PC-9 (cell line): ENCODE data around the gene PRR14. TPM values are rescaled to one million over a fixed set of nuclear protein-coding genes. Genes with fewer than 3 reads are reported as not detected.

ENCODE experiments used
- BruUV-seq: library from RNA; stranded (reverse); fragments of 400-500 nt; replicated peaks from 2 replicates; lab custom pipeline; 2021; lab: Mats Ljungman, UMichigan
- CTCF ChIA-PET: fragments of 300-600 bp; sonication (Branson Sonifier 250); formaldehyde crosslinking; loops from one replicate; lab custom pipeline; 2022; ENCODE audit warnings: antibody characterized with exemption; lab: Charles Lee
- POLR2A ChIA-PET: fragments of 300-600 bp; sonication (Branson Sonifier 250); formaldehyde crosslinking; loops from one replicate; lab custom pipeline; 2022; ENCODE audit warnings: antibody characterized with exemption; ENCODE audit not compliant: unreplicated experiment; lab: Charles Lee
- DNase-seq, 2 experiments: peaks; one replicate each; pipeline versions ENCODE4 v3.0.0 to v3.0.0-alpha.2; 2015 to 2022; ENCODE audit warnings: mixed read lengths in 1 of 2
- H2AFZ ChIP-seq: fragments of 200-600 bp; sonication (generic); 2 replicates; pipeline ENCODE4 v1.8.1; 2017; ENCODE audit warnings: antibody characterized with exemption
- H3F3A ChIP-seq: fragments of 200-600 bp; sonication (generic); 2 replicates; pipeline ENCODE4 v1.8.1; 2017; ENCODE audit warnings: antibody characterized with exemption, mild to moderate bottlenecking, low read depth; ENCODE audit not compliant: insufficient read depth
- H3K27ac ChIP-seq: fragments of 200-600 bp; sonication (generic); 2 replicates; pipeline ENCODE4 v1.6.1; 2016; ENCODE audit warnings: mixed run types
- H3K27me3 ChIP-seq: fragments of 200-600 bp; sonication (generic); 2 replicates; pipeline ENCODE4 v1.6.1; 2016; ENCODE audit warnings: low read depth, mixed run types; ENCODE audit not compliant: insufficient read depth
- H3K36me3 ChIP-seq: fragments of 200-600 bp; sonication (generic); 2 replicates; pipeline ENCODE4 v1.6.1; 2016; ENCODE audit warnings: low read depth, mixed run types
- H3K4me1 ChIP-seq: fragments of 200-600 bp; sonication (generic); replicated peaks from 2 replicates; pipeline ENCODE4 v1.6.1; 2016; ENCODE audit warnings: mixed run types; ENCODE audit not compliant: insufficient read depth
- H3K4me2 ChIP-seq: fragments of 200-600 bp; sonication (generic); 2 replicates; pipeline ENCODE4 v1.6.1; 2017; ENCODE audit warnings: mixed run types
- H3K4me3 ChIP-seq: fragments of 200-600 bp; sonication (generic); 2 replicates; pipeline ENCODE4 v1.6.1; 2016; ENCODE audit warnings: mixed run types
- H3K79me2 ChIP-seq: fragments of 200-600 bp; sonication (generic); 2 replicates; pipeline ENCODE4 v1.6.1; 2017; ENCODE audit warnings: low read depth, mixed run types
- H3K9me2 ChIP-seq: fragments of 200-600 bp; sonication (generic); 2 replicates; pipeline ENCODE4 v1.8.1; 2017; ENCODE audit warnings: mild to moderate bottlenecking; ENCODE audit not compliant: insufficient read depth
- H3K9me3 ChIP-seq: fragments of 200-600 bp; sonication (generic); 2 replicates; pipeline ENCODE4 v1.8.1; 2016; ENCODE audit warnings: low read depth; ENCODE audit not compliant: insufficient read depth
- H4K20me1 ChIP-seq: fragments of 200-600 bp; sonication (generic); 2 replicates; pipeline ENCODE4 v1.8.1; 2017; ENCODE audit not compliant: insufficient read depth
- CTCF ChIP-seq: fragments of 200-600 bp; sonication (generic); conservative IDR thresholded peaks from 2 replicates; pipeline ENCODE4 v1.6.1; 2017; ENCODE audit warnings: mixed run types, antibody characterized with exemption, mild to moderate bottlenecking, moderate library complexity
- EZH2 ChIP-seq: fragments of 200-600 bp; sonication (generic); IDR thresholded peaks from 2 replicates; pipeline ENCODE4 v1.8.0; 2017; ENCODE audit warnings: antibody characterized with exemption, low read depth
- intact Hi-C: fragments of 100-400 bp; cut with micrococcal nuclease; formaldehyde crosslinking; loops from one replicate; pipeline ENCODE4 v1.10.0; 2022; ENCODE audit not compliant: unreplicated experiment
- total RNA-seq: library from RNA; stranded (reverse); gene quantifications from 2 replicates; pipeline ENCODE4 v1.2.3, GENCODE V29; 2021

The PRR14 gene
- total RNA-seq, 1 experiment from 2014 or later: 67.3 TPM

GRCh38 chr16:30619638-30620037, 31.1 kb upstream of the PRR14 start:
- POLR2A ChIA-PET: interaction anchor here (0.6 kb wide), 1 partner anchor 11 kb away, joined by 7 read pairs; no protein-coding TSS in a partner anchor
- H3K4me2 ChIP-seq: no peak overlapping the region
- CTCF ChIA-PET: no interaction called here
- TF ChIP-seq CTCF: no peak
- TF ChIP-seq EZH2: no peak
- no peaks in the 10 kb centered on the region for H3K9me2 ChIP-seq
- H3K27me3 ChIP-seq: no peaks in the 10 kb centered on the region
- no peaks in the 10 kb centered on the region for H3K9me3 ChIP-seq
- no peaks in the 10 kb centered on the region for H3K36me3 ChIP-seq
- no TSS peak for BruUV-seq
- no peak overlapping the region for H3K27ac ChIP-seq
- H2AFZ ChIP-seq: no peak overlapping the region
- intact Hi-C loops: no loop called here
- DNase-seq: no peak
- no peak overlapping the region for H3K4me3 ChIP-seq
- H3K79me2 ChIP-seq: no peaks in the 10 kb centered on the region
- no peaks in the 10 kb centered on the region for H4K20me1 ChIP-seq
- no peaks in the 10 kb centered on the region for H3K4me1 ChIP-seq
- no peaks in the 10 kb centered on the region for H3F3A ChIP-seq

- Histone ChIP-seq H3K4me1 (no peaks in the 10 kb centered on the region), H4K20me1 (no peaks in the 10 kb centered on the region), H3K4me2 (no peak overlapping the region), H3K9me3 (no peaks in the 10 kb centered on the region), H3K4me3 (no peak overlapping the region), H3K36me3 (no peaks in the 10 kb centered on the region), H3F3A (no peaks in the 10 kb centered on the region), H3K9me2 (no peaks in the 10 kb centered on the region), H2AFZ (no peak overlapping the region), H3K79me2 (no peaks in the 10 kb centered on the region), H3K27ac (no peak overlapping the region), H3K27me3 (no peaks in the 10 kb centered on the region)
- CTCF ChIA-PET: interaction anchor here (0.6 kb wide), 1 partner anchor 589 kb away, joined by 5 read pairs; the partner anchor contains the start of gene TLCD3B
- intact Hi-C loops: no loop called here
- BruUV-seq: no TSS peak
- POLR2A ChIA-PET: interaction anchor here (0.6 kb wide), 1 partner anchor 10 kb away, joined by 3 read pairs; the partner anchor contains the start of gene ZNF689
- TF ChIP-seq CTCF (no peak), EZH2 (no peak)
- no peak for DNase-seq
Measured at GRCh38 chr16:30620169-30620568, 30.6 kb upstream of the PRR14 start.

GRCh38 chr16:30621765-30622164, 29.0 kb upstream of the PRR14 start:
- Histone ChIP-seq H3K27ac (no peak overlapping the region), H3F3A (no peaks in the 10 kb centered on the region), H3K79me2 (no peaks in the 10 kb centered on the region), H3K9me2 (no peaks in the 10 kb centered on the region), H4K20me1 (no peaks in the 10 kb centered on the region), H3K4me1 (no peaks in the 10 kb centered on the region), H3K4me3 (no peak overlapping the region), H2AFZ (no peak overlapping the region), H3K9me3 (no peaks in the 10 kb centered on the region), H3K27me3 (no peaks in the 10 kb centered on the region), H3K4me2 (no peak overlapping the region), H3K36me3 (no peaks in the 10 kb centered on the region)
- POLR2A ChIA-PET: interaction anchor here (0.6 kb wide), 1 partner anchor 127 kb away, joined by 3 read pairs; no protein-coding TSS in a partner anchor
- no peak for DNase-seq
- TF ChIP-seq EZH2 (no peak), CTCF (no peak)
- CTCF ChIA-PET: no interaction called here
- BruUV-seq: no TSS peak
- intact Hi-C loops: no loop called here
